CD4-positive, alpha-beta T cell treated with Interleukin-15 for 1 hour (primary cell): ENCODE data around the gene TAOK1.

Experiments
- DNase-seq: peaks from one replicate; pipeline ENCODE4 v3.0.0-alpha.2; 2020

TAOK1 gene

GRCh38 chr17:29572691-29573557 is 182.8 kb downstream of the TAOK1 start:
- DNase-seq: peak; percentile 56

- peak; percentile 11 for DNase-seq
Observed at GRCh38 chr17:29573558-29573869, 183.4 kb downstream of the TAOK1 start.

- DNase-seq: peak; percentile 10
Observed at GRCh38 chr17:29573871-29574731, 183.9 kb downstream of the TAOK1 start.

GRCh38 chr17:29574732-29575510 is 184.8 kb downstream of the TAOK1 start:
- no peak for DNase-seq

GRCh38 chr17:29575511-29576213 is 185.5 kb downstream of the TAOK1 start:
- no peak for DNase-seq

GRCh38 chr17:29576214-29577000 is 186.2 kb downstream of the TAOK1 start:
- DNase-seq: no peak

GRCh38 chr17:29577001-29577370 is 186.8 kb downstream of the TAOK1 start:
- no peak for DNase-seq

- DNase-seq: no peak
Observed at GRCh38 chr17:29577385-29578211, 187.4 kb downstream of the TAOK1 start.

- DNase-seq: no peak
Observed at GRCh38 chr17:29578626-29579485, 188.7 kb downstream of the TAOK1 start.

- DNase-seq: peak; percentile 90
Observed at GRCh38 chr17:29579866-29580771, 190.0 kb downstream of the TAOK1 start.

GRCh38 chr17:29581583-29582253 is 191.6 kb downstream of the TAOK1 start:
- no peak for DNase-seq

- DNase-seq: no peak
Observed at GRCh38 chr17:29582254-29582765, 192.1 kb downstream of the TAOK1 start.

- no peak for DNase-seq
Observed at GRCh38 chr17:29582772-29583171, 192.6 kb downstream of the TAOK1 start.

GRCh38 chr17:29583324-29584248 is 193.4 kb downstream of the TAOK1 start:
- no peak for DNase-seq

GRCh38 chr17:29584452-29585079 is 194.4 kb downstream of the TAOK1 start:
- DNase-seq: no peak

- DNase-seq: no peak
Observed at GRCh38 chr17:29585080-29585751, 195.1 kb downstream of the TAOK1 start.
